ENCODE data around the gene GRIK4.

- TF ChIP-seq CTCF (IDR thresholded peaks at IDR 0.05; ENCODE audit: extremely low read depth in 1 of 2, insufficient read depth in 1 of 2, low read depth in 1 of 2, low read length in 2 of 2) (no peak), POLR2A (IDR thresholded peaks at IDR 0.05; ENCODE audit: low read depth, low read length) (no peak), EZH2 (IDR thresholded peaks at IDR 0.05; ENCODE audit: borderline replicate concordance, low read depth, low read length, severe bottlenecking) (no peak)
Measured at GRCh38 chr11:120532082-120532831, 20.7 kb downstream of the GRIK4 start.
